Activated T-cell treated with anti-CD3 and anti-CD28 coated beads for 4 hours (primary cell): ENCODE measurements around the gene TENM4.

Experiments
- DNase-seq: peaks from one replicate; pipeline ENCODE4 v3.0.0-alpha.2; 2020

TENM4 gene

DNA sequence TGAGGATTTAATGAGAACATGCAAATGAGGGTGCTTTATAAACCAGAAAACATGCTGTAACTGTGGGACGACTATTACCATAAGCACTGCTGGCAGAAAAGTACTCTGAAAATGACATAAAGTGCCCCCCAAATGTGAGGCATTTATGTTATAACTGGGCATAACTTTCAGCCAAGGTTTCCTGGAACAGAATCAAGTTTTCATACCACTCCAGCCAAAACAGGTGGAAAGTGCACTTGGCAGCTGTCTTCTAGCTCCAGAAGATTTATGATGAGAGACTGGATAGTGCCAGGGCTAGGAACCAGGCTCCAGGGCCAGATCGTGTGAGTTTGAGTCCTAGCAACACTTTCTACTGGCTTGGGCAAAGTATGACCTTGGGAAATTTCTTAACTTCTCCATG is 339.2 kb downstream of the TENM4 start:
- no peak for DNase-seq

DNA sequence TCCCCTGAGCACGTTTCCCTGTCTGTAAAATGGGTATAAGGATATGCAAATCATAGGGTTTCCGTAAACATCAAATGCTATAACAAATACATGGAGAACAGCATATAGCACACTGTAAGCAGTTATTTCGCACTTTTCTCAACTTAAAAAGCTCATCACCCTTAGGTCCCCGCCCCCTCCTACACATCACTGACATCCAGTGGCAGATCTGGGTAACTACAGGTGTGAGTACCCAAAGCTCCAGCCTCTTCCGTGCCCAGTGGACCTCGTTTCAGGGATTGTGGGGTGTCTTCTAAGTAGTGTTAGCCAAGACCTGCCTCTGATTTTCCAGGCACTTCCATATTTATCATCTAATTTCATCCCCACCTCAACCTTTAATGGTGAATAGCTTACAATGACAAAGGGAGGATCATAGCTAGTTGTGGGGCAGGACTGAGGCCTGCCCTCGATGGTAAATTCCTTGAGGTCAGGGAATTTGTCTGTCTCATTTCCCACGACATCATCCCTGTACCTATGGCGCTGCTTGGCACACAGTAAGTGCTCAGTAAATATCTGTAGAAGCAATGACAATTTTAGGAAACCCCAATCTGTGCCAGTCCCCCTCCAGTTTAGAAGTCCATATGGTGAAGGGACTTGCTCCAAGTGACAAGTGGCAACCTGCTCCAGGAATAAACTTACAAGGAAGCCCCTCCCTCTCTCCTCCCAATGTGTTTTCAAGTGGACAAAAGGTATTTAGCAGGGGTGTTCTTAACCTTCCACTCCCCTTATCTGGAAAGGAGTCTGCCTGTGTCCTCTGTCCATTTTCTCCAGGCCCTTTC is 340.5 kb downstream of the TENM4 start:
- no peak for DNase-seq

DNA sequence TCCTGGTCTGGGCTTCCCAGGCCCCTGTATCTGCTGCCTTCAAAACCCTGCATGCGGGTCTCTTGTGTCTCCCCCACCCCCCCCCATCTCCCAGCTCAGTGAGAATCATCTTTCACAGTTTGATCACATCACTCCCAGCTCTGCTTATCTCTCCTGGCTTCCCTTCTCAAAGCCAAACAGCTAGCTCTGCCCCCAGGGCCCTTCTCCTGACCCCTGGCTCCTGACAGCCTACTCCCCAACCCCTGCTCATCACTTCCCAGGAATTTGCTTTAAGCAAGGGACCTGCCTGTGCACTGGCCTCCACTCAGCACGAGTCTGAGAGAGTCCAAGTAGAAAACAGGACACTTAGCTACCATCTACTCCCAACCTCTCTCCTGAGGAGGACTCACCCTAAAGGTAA is 342.7 kb downstream of the TENM4 start:
- DNase-seq, result no peak

DNA sequence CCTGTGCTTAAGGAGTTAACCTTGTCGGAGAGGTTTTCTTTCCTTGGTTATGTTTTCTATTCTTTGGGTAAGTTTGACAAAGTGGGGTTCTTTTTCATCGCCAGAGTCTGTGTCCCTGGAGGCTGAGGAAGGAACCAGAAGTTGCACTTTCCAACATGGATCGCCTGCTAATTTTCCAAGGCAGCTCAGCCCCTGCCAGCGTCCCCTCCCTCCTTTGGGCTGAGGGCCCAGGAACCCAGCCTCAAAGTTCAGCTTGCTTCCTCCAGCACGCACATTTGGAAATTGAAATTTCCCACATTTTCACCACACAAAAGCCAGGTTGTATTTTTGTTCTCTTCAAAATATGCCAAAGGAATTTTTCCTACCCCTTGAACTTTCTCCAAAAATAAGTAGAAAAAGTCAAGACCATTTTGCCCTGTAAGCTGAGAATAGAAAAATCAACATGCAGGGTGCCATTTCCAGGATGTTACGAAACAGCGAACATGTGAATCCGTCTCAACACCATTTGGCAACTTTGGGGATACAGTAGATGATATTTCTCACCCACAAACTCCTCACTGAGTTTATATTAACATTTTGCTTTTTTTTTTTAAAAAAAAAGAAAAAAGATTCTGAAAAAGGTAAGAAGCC is 343.5 kb downstream of the TENM4 start:
- no peak for DNase-seq

DNA sequence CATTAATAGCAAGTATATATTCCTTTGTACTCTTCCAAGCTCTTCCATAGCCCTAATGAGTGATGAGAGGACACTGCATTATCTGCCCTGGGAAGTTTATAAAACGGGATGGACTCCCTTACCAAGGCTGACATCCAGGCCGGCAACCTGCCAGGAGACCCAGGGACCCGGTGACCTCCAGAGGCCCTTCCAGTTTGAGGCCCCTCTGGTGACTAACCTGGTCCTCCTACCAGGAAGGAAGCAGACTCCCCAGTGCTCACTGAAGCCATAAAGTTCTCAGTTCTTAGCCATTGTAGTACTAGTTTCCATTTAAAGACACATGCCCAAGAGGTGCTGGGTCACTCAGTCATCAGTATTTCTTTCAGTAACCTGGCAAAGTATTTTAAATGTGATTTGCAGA is 345.4 kb downstream of the TENM4 start:
- DNase-seq, result no peak

DNA sequence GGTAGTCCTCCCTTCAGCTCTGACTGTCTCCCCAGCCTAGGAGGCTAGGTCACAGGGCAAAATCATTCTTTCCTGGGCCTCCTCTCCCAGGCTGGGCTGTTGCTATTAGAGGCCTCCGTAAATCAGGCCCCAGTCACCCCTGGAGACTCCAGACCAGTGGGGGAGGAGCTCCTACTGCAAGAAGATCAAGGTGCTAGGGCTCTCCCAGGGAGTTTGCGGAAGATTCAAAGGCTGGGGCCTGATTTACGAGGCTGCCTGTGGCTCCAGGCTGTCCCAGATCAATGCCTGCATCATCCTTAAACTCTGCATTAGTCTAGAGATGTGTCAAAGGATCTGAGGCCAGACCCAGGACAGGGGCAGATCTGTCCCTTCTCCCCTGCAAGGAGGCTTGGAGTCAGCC is 346.2 kb downstream of the TENM4 start:
- no peak for DNase-seq

DNA sequence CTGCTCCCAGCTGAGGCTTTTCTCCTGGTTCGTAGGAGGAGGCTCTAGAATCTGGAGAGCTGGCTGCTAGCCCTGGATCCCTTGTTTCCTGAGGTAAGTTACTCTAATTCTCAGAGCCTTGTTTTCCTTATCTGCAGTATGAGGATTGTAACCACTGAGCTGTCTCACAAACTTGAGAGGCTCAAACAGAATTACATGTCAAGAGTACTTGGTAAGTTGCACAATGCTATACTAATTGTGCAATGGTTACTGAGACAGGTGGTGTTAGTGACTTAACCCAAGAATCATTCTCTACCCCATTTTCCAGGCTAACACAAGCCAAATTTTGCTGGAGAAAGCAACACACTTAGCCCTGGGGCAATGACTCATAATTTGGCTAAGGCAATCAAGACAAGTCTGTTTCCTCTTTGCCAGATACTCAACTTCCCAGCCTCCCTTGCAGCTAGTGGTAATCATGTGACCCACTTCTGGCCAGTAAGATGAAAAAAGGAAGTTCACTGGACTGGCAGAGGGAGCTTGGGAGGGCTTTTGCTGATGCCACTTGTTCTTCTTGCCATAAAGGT is 348.0 kb downstream of the TENM4 start:
- DNase-seq, result no peak

DNA sequence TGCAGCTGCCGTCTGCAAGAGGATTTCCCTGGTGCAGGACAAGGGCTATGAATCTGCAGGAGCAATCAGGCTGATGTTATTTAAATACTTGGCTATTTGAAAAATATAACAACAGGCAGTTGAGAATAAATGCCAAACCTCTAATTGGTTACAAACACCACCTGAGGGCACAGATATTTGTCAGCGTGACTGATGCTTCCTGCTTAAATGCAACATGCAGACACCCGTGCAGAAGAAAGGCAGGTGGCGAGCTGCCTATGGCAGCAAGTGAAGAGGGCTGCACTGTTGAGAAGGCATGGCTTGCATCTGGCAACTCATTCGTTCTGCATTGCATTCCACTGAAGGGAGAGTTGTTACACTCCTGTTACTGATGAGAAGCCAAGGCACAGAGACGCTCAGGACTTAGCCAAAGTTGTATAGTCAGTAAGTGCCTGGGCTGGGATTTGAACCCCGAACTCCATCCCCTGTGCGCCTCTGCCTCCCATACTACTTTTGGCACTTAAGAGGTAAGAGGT is 350.6 kb downstream of the TENM4 start:
- DNase-seq, result no peak

DNA sequence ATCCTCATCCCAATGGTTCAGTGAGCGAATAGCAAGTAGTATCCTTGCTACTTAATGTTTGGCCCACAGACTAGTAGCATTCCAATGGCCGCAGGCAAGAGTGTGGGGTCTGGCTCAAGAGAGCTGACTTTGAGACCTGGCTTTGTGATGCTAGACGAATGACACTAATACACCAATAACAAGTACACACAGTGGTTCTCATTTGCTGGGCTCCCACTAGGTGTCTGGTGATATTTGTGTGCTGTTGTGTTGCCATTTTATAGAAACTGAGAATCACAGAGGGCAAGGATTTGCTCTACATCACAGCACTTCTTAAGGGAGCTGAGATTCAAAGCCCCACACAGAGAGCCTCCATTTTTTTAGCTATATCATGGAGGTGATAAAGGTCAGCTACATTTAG is 351.2 kb downstream of the TENM4 start:
- DNase-seq, result no peak

DNA sequence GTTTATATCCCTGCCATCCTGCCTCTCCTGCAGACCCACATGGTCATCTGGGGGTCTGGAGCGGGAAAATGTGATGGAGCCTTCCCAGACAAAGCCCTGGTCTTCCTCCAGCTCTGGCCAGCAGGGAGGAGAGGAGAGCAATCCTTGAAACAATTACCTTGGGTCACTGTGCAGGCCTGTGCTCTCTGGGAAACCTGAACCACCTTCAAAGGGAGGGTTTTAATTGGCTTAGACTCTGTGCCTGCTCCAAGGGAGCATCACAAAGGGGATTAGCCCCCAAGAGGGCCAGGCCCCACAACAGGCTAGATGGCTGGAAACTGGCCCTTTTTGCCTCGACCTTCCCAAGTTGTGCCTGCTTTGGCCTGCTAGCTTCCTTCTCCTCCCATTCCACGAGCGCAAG is 351.9 kb downstream of the TENM4 start:
- no peak for DNase-seq

DNA sequence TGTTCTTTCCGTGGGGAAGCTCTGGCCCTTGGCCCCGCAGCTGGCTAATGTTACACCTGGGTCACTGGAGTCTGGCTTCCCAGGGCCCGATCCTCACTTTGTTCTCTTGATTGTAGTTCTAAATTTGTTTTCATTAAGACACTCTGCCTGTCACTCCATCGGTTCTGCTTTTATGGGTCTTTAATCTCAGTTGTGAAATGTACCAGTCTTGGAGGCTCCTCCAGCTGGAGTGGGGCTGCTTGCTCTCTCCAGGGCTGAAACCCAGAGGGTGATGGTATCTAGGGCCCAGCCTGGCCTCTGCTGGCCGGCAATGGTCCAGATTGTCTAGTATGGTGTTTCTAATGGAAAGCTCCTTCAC is 352.9 kb downstream of the TENM4 start:
- no peak for DNase-seq

DNA sequence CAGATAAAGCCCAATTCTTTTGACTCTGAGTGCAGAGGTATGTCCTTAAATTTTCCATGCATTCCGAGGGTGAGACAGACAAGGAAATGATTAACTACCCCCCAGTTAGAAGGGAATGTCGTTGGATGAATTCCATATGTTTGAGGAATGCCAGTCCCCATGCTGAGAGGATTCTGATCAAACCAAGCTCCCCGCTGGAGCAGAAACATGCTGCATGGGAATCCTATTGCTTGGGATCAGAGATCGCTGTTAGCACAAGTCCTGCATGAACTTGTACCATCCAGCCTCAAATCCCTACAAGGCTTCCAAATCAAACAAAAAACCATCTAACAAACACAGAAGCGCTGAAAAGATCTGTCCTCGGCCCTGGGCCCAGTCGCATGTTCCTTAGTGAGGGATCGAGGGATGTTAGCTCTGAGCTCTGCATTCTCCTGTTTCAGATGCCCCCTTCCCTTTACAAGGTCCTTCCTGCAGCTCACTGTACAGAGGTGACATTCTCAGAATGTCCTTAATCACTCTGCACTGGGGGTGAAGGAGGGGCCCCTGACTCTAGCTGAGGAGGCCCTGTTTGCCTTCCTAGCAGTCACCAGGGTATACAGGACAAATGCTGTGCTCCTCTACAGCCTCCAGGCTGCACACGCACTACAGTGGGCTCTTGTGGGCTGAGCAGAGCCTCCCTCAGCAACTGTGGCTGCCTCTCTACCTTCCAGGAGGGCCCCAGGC is 353.4 kb downstream of the TENM4 start:
- no peak for DNase-seq

DNA sequence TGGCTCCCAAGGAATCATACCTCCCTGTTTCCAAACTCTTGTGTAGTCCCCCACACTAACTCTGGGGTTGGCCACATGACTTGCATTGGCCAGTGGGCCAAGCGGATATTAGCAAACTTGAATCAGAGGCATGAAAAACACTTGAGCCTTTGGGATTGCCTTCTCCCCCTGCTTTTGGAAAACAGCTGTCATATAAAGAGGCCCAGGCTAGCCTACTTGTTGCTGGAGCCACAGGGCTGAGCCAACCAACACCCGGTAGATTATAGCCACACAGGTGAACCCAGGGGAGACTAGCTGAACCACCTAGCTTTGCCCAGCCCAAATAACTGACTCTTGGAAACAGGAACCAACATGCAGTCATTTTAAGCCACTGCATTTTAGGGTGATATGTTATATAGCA is 354.8 kb downstream of the TENM4 start:
- no peak for DNase-seq

DNA sequence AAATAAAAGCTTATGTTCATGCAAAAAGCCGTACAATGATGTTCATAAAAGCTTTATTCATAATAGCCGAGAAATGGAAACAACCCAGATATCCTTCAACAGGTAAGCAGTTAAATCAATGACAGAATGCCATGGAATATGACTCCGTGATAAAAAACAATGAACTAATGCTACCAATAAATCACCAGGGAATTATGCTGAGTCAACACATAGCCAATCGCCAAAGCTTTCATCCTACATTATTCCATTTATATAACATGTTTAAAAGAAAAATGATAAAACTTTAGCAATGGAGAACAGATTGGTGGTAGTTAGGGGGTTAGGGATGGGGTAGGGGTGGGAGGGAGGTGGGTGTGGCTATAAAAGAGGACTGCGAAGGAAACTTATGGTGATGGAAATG is 356.4 kb downstream of the TENM4 start:
- no peak for DNase-seq

DNA sequence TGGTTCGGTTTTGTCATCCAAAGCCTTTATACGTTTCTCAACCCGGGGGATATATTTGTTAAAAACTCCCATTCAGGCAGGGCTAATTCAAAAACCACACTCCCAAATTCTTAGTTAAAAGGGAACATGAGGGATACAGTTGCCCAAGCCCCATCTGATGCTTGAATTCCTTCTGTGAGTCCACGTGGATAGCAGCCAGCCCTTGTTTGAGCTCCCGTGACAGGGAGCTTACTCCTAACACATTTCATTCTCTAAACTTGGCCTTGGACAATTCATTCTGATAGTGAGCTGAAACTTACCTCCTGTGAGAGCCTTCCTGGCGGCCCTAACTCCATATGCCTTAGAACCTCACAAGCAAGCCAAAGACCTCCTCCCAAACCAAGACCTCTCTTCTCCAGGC is 357.5 kb downstream of the TENM4 start:
- no peak for DNase-seq

DNA sequence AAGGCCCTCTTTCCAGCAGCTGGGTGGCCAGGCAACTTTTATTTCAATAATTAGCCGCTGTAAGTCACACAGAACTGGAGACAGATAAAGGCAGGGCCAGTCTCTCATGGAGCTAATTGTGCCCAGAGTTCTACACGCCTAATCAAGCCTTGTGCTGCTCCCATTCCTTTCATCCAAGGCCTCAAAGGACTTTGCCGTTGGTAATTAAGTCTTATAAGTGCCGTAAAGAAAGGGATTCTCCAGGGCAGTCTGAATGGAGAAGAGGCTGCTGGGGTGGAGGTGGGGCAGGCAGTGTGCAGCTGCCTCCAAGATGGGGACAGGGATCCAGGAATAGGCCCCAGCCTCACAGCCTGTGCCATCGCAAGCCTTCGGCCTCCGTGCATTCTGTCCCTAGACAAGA is 357.9 kb downstream of the TENM4 start:
- no peak for DNase-seq

DNA sequence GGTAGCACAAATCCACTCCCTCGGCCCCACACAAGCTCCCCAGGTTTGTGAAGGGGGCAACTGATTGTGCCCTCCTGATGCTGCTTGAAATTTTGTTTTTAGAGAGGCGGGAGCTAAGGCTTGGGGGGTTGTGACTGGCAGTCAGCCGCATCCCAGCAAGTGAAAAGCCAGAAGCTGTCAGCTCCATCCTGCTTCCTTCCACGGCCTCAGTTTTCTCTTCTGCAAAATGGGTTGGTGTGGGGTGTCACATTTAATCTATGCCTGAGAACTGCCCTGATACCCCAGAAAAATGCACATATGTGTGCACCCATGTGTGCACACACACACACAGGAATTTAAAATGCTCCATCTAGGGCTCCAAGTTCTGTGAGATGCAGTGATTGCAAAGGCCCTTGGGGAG is 358.6 kb downstream of the TENM4 start:
- DNase-seq, result no peak

DNA sequence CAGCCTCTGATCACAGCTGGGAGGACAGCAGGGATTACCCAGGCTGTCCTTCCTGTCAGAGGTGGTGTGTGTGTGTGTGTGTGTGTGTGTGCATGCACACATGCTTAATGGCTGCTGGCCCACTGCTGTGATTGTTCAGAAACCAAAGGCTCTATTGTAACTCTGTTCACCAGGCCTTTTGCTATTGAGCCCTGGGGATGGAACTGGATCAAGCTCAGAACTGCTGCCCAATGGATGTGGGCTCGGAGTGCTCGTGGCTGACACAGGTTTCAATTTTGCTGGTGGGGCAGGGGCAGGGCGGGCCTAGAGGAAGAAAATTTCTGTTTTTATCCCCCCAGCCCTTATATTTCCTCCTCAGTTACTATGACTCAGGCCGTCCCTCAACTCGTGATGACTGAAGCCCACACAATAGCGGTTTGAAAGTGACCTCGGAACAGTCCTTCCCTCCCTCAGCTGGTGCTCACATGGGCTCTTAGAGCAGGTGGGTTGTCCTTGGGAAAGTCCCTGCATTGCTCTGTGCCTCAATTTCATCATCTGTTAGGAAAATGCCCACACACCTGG is 359.3 kb downstream of the TENM4 start:
- no peak for DNase-seq

DNA sequence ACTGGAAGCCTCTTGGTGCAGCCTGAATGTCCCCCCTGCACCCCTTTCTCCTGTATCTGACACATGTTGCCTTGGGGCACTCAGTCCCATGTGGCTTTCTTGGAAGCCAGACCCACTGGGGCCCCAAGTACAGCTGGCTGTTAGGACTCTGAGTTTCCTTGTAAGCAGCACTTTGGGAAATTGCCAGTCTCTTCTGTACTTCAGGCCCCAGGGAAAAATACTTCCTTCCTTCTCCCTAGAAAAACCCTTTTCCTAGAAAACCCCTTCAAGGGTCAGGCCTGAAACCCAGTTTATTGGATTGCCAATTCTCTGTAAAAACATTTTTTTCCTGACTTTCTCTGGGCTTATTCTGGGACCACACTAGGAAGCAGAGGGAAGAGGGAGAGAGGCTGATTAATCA is 360.3 kb downstream of the TENM4 start:
- no peak for DNase-seq

DNA sequence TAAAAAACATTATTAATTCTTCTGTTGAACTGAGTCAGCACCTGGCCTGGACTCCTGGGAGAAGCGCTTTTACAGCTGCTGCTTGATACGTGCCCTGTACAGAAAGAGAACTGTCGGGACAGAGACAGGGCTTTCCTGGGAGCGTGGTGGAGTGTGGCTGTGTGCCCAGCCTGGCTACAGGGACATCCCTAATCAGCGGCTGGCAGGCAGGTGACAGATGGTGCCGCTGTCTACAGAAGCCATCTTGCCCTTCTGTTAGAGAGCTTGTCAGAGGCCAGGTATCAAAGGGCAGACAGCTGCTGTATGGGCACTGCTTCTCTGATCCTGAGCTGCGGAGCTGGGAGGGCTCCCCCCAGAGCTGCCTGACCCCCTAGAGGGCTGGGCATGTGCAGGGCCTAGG is 361.8 kb downstream of the TENM4 start:
- no peak for DNase-seq

DNA sequence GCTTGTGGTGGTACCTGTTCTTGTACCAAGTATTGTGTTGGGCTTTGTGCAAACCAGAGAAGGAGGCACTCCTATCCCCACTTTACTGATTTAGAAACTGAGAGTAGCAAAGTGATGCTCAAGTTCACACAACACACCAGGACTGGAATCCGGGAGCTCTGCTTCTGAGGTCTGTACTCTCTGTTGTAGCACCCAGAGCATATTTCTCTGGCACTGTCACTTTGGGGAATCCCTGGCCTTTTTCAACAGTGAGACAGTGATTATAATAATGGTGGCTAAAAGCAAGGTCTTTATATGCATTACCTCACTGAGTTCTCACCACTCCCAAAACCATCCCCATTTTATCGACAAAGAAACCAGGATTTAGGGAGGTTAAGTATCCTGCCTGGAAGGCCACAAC is 362.4 kb downstream of the TENM4 start:
- DNase-seq, result no peak

DNA sequence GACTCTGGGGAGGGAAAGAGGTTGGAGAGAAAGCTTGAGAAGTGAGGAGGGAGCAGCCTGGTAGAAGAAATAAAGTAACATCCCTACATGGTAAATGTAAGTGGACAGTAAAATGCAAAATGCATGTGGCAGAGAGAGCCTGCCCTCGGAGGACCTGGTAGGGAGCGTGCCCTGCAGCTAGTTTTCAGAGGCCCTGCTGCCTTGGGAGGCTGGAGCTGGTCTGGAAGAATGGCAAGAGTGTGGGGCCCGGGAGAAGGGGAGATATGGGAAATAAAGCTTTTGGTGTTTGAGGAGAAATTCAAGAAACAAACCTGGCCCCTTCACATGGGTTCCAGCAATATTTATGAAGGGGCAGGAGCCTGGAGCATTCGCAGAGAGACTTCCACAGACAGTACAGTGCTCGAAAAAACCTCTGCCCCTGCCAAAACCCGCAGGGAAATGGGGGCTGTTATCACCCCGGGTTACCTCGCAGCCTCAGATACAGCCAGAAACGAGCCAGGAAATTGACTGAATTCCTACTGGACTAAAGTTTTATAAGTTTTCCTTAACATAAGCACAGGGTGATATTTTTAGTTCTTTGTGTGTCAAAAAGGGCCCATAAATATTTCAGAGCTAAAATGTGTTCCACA is 363.0 kb downstream of the TENM4 start:
- no peak for DNase-seq

DNA sequence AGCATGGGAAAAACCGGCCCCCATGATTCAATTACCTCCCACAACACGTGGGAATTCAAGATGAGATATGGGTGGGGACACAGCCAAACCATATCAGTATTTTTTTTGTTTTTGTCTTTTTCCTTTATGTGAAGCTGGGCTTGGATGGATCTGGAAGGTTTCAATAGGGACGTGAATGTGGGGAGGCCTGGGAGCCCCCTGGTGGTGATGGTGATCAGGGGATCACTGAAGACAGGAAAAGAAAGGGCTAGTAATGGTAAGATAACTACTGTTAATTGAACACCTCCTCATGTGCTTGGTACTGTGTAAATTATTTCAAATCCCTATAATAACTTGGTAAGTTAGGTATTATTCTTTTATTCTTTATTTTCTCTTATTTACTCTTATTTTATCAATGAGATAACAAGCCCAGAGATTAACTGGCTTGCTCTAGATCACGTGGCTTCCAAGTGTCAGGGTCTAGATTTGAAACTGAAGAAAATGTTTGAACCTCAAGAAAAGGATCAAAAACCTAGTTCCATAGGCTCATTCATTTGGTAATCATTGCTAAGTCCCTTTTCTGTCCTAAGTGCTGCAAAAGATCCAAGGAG is 364.2 kb downstream of the TENM4 start:
- DNase-seq, result no peak
